DOHH2 (cell line): ENCODE measurements around the gene INSYN2A.

ENCODE experiments used
- EZH2phosphoT487 ChIP-seq: fragments of 200-600 bp; sonication (generic); IDR thresholded peaks from 2 replicates; pipeline ENCODE4 v1.6.1; 2017; ENCODE audit warnings: borderline replicate concordance, mild to moderate bottlenecking, antibody characterized with exemption, low read length, moderate library complexity, mixed read lengths
- TF ChIP-seq, protein P1 (sequence below): fragments of 200-600 bp; sonication (generic); IDR thresholded peaks from one replicate; pipeline ENCODE4 v1.5.1; 2014; ENCODE audit warnings: antibody characterized with exemption, mild to moderate bottlenecking, low read depth, low read length; ENCODE audit not compliant: poor library complexity, severe bottlenecking

DNA sequence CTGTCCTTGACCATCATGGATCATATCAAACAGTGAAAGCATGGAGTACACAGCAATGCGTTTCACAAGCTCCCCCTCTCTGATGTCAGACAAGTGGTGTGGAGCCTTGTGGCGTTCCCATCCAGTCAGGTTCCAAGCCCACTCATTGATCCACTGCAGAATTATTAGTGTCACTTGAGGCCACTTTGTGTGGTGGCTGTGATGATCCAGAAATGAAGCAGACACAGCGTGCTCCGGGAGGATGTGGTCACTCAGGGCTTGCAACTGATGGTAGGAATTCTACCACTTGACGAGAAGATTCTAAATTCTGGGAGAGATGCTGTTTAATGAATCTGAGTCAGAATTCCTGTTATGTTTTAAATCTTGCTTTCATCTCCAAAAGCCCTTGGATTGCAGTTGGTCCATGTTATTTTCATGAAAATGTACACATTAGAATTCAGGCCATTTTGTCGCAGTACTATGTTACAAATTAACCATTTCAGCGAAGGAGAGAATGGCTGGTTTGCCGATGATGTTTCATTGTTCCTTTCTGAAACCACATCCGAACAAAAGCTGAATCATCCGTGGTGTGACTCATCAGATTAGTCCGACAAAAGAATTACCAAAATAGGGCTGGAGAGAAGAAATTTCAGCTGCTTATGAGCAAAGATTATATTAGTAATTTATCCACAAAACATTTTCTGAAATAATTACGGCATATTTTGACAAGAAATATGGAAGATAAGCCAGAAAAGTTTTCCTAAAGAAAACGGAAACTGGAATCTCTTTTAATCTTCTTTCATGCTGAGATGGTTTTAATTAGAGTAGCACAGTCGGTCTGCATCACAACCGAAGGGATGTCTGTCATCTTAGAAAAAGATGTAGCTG lies 48.1 kb downstream of the INSYN2A start:
- TF ChIP-seq, protein P1, sequence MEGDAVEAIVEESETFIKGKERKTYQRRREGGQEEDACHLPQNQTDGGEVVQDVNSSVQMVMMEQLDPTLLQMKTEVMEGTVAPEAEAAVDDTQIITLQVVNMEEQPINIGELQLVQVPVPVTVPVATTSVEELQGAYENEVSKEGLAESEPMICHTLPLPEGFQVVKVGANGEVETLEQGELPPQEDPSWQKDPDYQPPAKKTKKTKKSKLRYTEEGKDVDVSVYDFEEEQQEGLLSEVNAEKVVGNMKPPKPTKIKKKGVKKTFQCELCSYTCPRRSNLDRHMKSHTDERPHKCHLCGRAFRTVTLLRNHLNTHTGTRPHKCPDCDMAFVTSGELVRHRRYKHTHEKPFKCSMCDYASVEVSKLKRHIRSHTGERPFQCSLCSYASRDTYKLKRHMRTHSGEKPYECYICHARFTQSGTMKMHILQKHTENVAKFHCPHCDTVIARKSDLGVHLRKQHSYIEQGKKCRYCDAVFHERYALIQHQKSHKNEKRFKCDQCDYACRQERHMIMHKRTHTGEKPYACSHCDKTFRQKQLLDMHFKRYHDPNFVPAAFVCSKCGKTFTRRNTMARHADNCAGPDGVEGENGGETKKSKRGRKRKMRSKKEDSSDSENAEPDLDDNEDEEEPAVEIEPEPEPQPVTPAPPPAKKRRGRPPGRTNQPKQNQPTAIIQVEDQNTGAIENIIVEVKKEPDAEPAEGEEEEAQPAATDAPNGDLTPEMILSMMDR, result no peak
- no peak for TF ChIP-seq EZH2phosphoT487
